A673 (cell line): Measurements from ENCODE around the gene CD300LF. TPM values are rescaled to one million over a fixed set of nuclear protein-coding genes. Genes with fewer than 3 reads are reported as not detected.

Experiments
- BruUV-seq: library from RNA; stranded (reverse); fragments of 400-500 nt; replicated peaks from 2 replicates; lab custom pipeline; 2021; lab: Mats Ljungman, UMichigan
- CTCF ChIA-PET: fragments of 300-600 bp; sonication (Branson Sonifier 250); formaldehyde crosslinking; loops from one replicate; lab custom pipeline; 2022; ENCODE audit warnings: antibody characterized with exemption; lab: Charles Lee
- POLR2A ChIA-PET: fragments of 300-600 bp; sonication (Branson Sonifier 250); formaldehyde crosslinking; loops from one replicate; lab custom pipeline; 2022; ENCODE audit warnings: antibody characterized with exemption; ENCODE audit not compliant: low non-redundant PET; lab: Charles Lee
- DNase-seq: peaks from one replicate; pipeline ENCODE4 v3.0.0-alpha.2; 2015; ENCODE audit warnings: low spot score
- H3K27ac ChIP-seq: fragments of 200-600 bp; sonication (generic); 2 replicates; pipeline ENCODE4 v1.5.1; 2016; ENCODE audit warnings: mixed run types, low read depth, mild to moderate bottlenecking, mixed read lengths, antibody characterized with exemption, low read length; ENCODE audit not compliant: poor library complexity, severe bottlenecking
- H3K27me3 ChIP-seq: fragments of 200-600 bp; sonication (generic); replicated peaks from 2 replicates; pipeline ENCODE4 v1.6.1; 2017; ENCODE audit warnings: mixed run types, low read depth, mild to moderate bottlenecking, mixed read lengths, antibody characterized with exemption, low read length; ENCODE audit not compliant: insufficient read depth, poor library complexity
- H3K36me3 ChIP-seq: fragments of 200-600 bp; sonication (generic); 2 replicates; pipeline ENCODE4 v1.6.1; 2016; ENCODE audit warnings: mixed run types, mild to moderate bottlenecking, mixed read lengths, antibody characterized with exemption, low read length; ENCODE audit not compliant: insufficient read depth, poor library complexity, severe bottlenecking
- H3K4me1 ChIP-seq: fragments of 200-600 bp; sonication (generic); 2 replicates; pipeline ENCODE4 v1.6.1; 2017; ENCODE audit warnings: mixed run types, mild to moderate bottlenecking, mixed read lengths, antibody characterized with exemption, low read length; ENCODE audit not compliant: insufficient read depth, poor library complexity, severe bottlenecking
- H3K4me3 ChIP-seq: fragments of 200-600 bp; sonication (generic); 2 replicates; pipeline ENCODE4 v1.5.1; 2016; ENCODE audit warnings: low read depth, mixed run types, mild to moderate bottlenecking, mixed read lengths, low read length; ENCODE audit not compliant: poor library complexity, severe bottlenecking
- H3K9me3 ChIP-seq: fragments of 200-600 bp; sonication (generic); 2 replicates; pipeline ENCODE4 v1.6.1; 2016; ENCODE audit warnings: mixed run types, low read depth, mild to moderate bottlenecking, mixed read lengths, antibody characterized with exemption, low read length; ENCODE audit not compliant: poor library complexity, severe bottlenecking
- CTCF ChIP-seq: fragments of 300-800, 200-600 bp; sonication (generic); conservative IDR thresholded peaks from 2 replicates; pipeline ENCODE4 v1.5.1; 2017; ENCODE audit warnings: low read depth, mild to moderate bottlenecking, antibody characterized with exemption, low read length, moderate library complexity, mixed read lengths
- EZH2 ChIP-seq: fragments of 200-600 bp; sonication (generic); IDR thresholded peaks from 2 replicates; pipeline ENCODE4 v1.6.1; 2017; ENCODE audit warnings: borderline replicate concordance, low read depth, mild to moderate bottlenecking, mixed read lengths, antibody characterized with exemption, low read length; ENCODE audit not compliant: poor library complexity, severe bottlenecking
- intact Hi-C: fragments of 100-400 bp; cut with micrococcal nuclease; formaldehyde crosslinking; loops from one replicate; pipeline ENCODE4 v1.10.0; 2022; ENCODE audit not compliant: unreplicated experiment
- total RNA-seq: library from RNA; stranded (reverse); gene quantifications from 2 replicates; pipeline ENCODE4 v1.2.3, GENCODE V29; 2021

The CD300LF gene
- total RNA-seq, 1 experiment from 2014 or later: not detected

- Histone ChIP-seq H3K36me3 (no peaks in the 10 kb centered on the region), H3K27ac (no peak overlapping the region), H3K9me3 (no peaks in the 10 kb centered on the region), H3K27me3 (peaks cover 52% of the 10 kb centered on the region), H3K4me1 (no peaks in the 10 kb centered on the region), H3K4me3 (no peak overlapping the region)
- CTCF ChIA-PET: no interaction called here
- BruUV-seq: no TSS peak
- TF ChIP-seq CTCF (no peak), EZH2 (no peak)
- POLR2A ChIA-PET: no interaction called here
- intact Hi-C loops: no loop called here
- no peak for DNase-seq
Measured at GRCh38 chr17:74715144-74715543, 2.4 kb upstream of the CD300LF start.

GRCh38 chr17:74713171-74713755 lies 540 bp upstream of the CD300LF start:
- Histone ChIP-seq H3K27ac (no peak overlapping the region), H3K9me3 (no peaks in the 10 kb centered on the region), H3K27me3 (peaks cover 50% of the 10 kb centered on the region), H3K4me3 (no peak overlapping the region), H3K4me1 (no peaks in the 10 kb centered on the region), H3K36me3 (no peaks in the 10 kb centered on the region)
- intact Hi-C loops: no loop called here
- no peak for DNase-seq
- ChIA-PET CTCF (no interaction called here), POLR2A (no interaction called here)
- BruUV-seq: no TSS peak
- TF ChIP-seq EZH2: no peak

- no peaks in the 10 kb centered on the region for H3K9me3 ChIP-seq
- H3K27ac ChIP-seq: no peak overlapping the region
- no peak overlapping the region for H3K4me3 ChIP-seq
- no peak for TF ChIP-seq CTCF
- TF ChIP-seq EZH2: no peak
- H3K4me1 ChIP-seq: no peaks in the 10 kb centered on the region
- DNase-seq: no peak
- peaks cover 54% of the 10 kb centered on the region for H3K27me3 ChIP-seq
- BruUV-seq: no TSS peak
- intact Hi-C loops: no loop called here
- no peaks in the 10 kb centered on the region for H3K36me3 ChIP-seq
- ChIA-PET CTCF (no interaction called here), POLR2A (no interaction called here)
Measured at GRCh38 chr17:74712301-74712700, 422 bp downstream of the CD300LF start.

GRCh38 chr17:74711058-74711824 lies 1.5 kb downstream of the CD300LF start:
- Histone ChIP-seq H3K4me1 (no peaks in the 10 kb centered on the region), H3K36me3 (no peaks in the 10 kb centered on the region), H3K4me3 (no peak overlapping the region), H3K27me3 (peaks cover 59% of the 10 kb centered on the region), H3K9me3 (no peaks in the 10 kb centered on the region), H3K27ac (no peak overlapping the region)
- TF ChIP-seq CTCF: no peak
- no peak for TF ChIP-seq EZH2
- intact Hi-C loops: no loop called here
- no peak for DNase-seq
- ChIA-PET POLR2A (no interaction called here), CTCF (no interaction called here)
- BruUV-seq: no TSS peak
